Measurements from ENCODE around the gene LRCH1. TPM values are rescaled to one million over a fixed set of nuclear protein-coding genes. Genes with fewer than 3 reads are reported as not detected.
A peak's percentile ranks its signal among the peaks of the same experiment; 100 is the strongest.

Gene LRCH1
- total and polyA plus RNA-seq, 2 experiments from 2014 or later: 3.9 to 9.2 TPM

DNA sequence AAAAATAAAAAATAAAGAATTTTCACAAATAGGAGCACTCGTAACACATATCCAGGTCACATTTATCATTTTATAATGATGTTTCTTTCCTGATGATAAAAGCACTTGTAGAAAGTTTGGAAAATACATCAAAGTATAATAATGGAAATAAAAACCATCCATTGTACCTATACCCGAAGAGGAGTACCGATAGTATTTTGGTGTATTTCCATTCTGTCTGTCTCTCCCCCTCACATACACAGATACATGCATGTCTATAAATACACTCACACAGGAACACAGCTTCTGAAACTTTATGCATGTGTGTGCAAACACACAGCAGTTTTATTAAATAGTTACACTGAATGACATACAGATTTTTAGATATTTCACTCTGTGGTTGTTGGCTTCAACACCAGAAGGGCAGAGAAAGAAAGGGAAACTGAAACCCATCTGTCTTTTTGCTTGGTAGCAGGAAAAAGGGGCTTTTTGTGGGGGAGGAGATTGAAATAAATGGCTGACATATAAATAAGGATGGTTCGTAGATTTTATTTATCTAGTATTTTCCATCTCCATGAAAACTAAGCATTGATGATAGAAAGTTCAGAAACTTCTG, 114.8 kb downstream of the LRCH1 start:
- no peaks in the 10 kb centered on the region for H3K27me3 ChIP-seq (ENCODE audit: insufficient read depth)
- no peak overlapping the region for H3K4me3 ChIP-seq
- no peak overlapping the region for H2AFZ ChIP-seq
- no peaks in the 10 kb centered on the region for H3K9me3 Mint-ChIP-seq
- 0 out of 2 replicates have a peak overlapping the region, but pooled peaks have one; percentile 53 for H3K27ac Mint-ChIP-seq
- H3K27ac ChIP-seq (ENCODE audit: low read depth): no peak overlapping the region
- no peak overlapping the region for H3K4me3 Mint-ChIP-seq
- no peaks in the 10 kb centered on the region for H3K36me3 ChIP-seq (ENCODE audit: insufficient read depth)
- peaks cover 5% of the 10 kb centered on the region; the same call in 1 of the 2 replicates for H3K79me2 ChIP-seq (replicated peaks; ENCODE audit: insufficient read depth)
- TF ChIP-seq NANOG (IDR thresholded peaks at IDR 0.05; ENCODE audit: borderline replicate concordance) (no peak), EZH2phosphoT487 (IDR thresholded peaks at IDR 0.05; ENCODE audit: unreplicated experiment) (no peak), CREB1 (CRISPR knock-in tag; IDR thresholded peaks at IDR 0.05; ENCODE audit: low read depth) (no peak), ZNF331 (CRISPR knock-in tag; IDR thresholded peaks at IDR 0.05; ENCODE audit: low read depth) (no peak), EZH2 (IDR thresholded peaks at IDR 0.05; ENCODE audit: low read depth, unreplicated experiment) (no peak), ZNF114 (CRISPR knock-in tag; IDR thresholded peaks at IDR 0.05) (no peak), POLR2AphosphoS5 (IDR thresholded peaks at IDR 0.05; ENCODE audit: low read depth) (no peak)
- H3K4me2 ChIP-seq: no peak overlapping the region
- H3K9me2 ChIP-seq (ENCODE audit: insufficient read depth): no peaks in the 10 kb centered on the region; the same call in 1 of the 2 replicates
- H3K27me3 Mint-ChIP-seq (ENCODE audit: insufficient read depth, low read depth, poor library complexity): peaks cover 3% of the 10 kb centered on the region
- DNase-seq (ENCODE audit: low spot score) (no peak), ATAC-seq (no peak)
- peaks cover 50% of the 10 kb centered on the region for H3K4me1 Mint-ChIP-seq
- H3K4me1 ChIP-seq (ENCODE audit: insufficient read depth): peaks cover 41% of the 10 kb centered on the region
- peaks cover 7% of the 10 kb centered on the region; the same call in 1 of the 3 replicates for H3K36me3 Mint-ChIP-seq (ENCODE audit: low read depth)
- no peaks in the 10 kb centered on the region for H4K20me1 ChIP-seq (replicated peaks; ENCODE audit: insufficient read depth)
- H3F3A ChIP-seq (replicated peaks; ENCODE audit: low read depth): no peaks in the 10 kb centered on the region

DNA sequence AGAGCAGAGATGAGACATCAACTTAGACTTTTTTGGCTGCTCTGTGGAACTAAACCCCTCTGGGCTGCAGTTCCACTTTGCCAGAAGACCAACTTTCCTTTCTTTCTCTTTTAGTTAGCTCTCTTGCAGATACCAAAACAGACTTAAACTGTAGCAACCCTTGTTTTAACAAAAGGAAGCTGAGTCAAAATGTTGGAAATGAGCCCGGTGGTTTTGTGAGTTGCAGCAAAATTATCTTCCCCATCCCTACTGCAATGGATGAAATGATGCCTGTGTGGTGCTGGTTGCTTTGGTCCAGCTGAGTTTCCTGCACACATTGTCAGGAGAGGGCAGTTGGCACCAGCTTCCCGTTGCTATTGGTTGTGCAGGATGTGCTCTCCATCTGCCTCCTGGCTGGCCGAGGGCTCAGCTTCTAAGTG, 115.3 kb downstream of the LRCH1 start:
- Histone ChIP-seq H2AFZ (no peak overlapping the region), H4K20me1 (replicated peaks; ENCODE audit: insufficient read depth) (no peaks in the 10 kb centered on the region), H3K36me3 (ENCODE audit: insufficient read depth) (no peaks in the 10 kb centered on the region), H3K4me3 (no peak overlapping the region), H3K4me2 (no peak overlapping the region), H3K4me1 (ENCODE audit: insufficient read depth) (peaks cover 37% of the 10 kb centered on the region), H3F3A (replicated peaks; ENCODE audit: low read depth) (no peaks in the 10 kb centered on the region), H3K27me3 (ENCODE audit: insufficient read depth) (no peaks in the 10 kb centered on the region), H3K9me2 (ENCODE audit: insufficient read depth) (no peaks in the 10 kb centered on the region; the same call in 1 of the 2 replicates), H3K27ac (ENCODE audit: low read depth) (no peak overlapping the region), H3K79me2 (replicated peaks; ENCODE audit: insufficient read depth) (peaks cover 5% of the 10 kb centered on the region; the same call in 1 of the 2 replicates)
- no peak for DNase-seq (ENCODE audit: low spot score)
- H3K4me3 Mint-ChIP-seq: no peak overlapping the region
- peaks cover 45% of the 10 kb centered on the region for H3K4me1 Mint-ChIP-seq
- no peak overlapping the region for H3K27ac Mint-ChIP-seq
- ATAC-seq: no peak
- H3K27me3 Mint-ChIP-seq (ENCODE audit: insufficient read depth, low read depth, poor library complexity): peaks cover 3% of the 10 kb centered on the region
- H3K36me3 Mint-ChIP-seq (ENCODE audit: low read depth): peaks cover 7% of the 10 kb centered on the region; the same call in 1 of the 3 replicates
- H3K9me3 Mint-ChIP-seq: no peaks in the 10 kb centered on the region
- TF ChIP-seq REST (IDR thresholded peaks at IDR 0.05; ENCODE audit: unreplicated experiment) (no peak), EZH2 (IDR thresholded peaks at IDR 0.05; ENCODE audit: low read depth, unreplicated experiment) (no peak), STAT1 (IDR thresholded peaks at IDR 0.05; ENCODE audit: unreplicated experiment) (no peak), ETS1 (IDR thresholded peaks at IDR 0.05) (no peak), EZH2phosphoT487 (IDR thresholded peaks at IDR 0.05; ENCODE audit: unreplicated experiment) (no peak), ZNF331 (CRISPR knock-in tag; IDR thresholded peaks at IDR 0.05; ENCODE audit: low read depth) (no peak), POLR2AphosphoS5 (IDR thresholded peaks at IDR 0.05; ENCODE audit: low read depth) (no peak), CREB1 (CRISPR knock-in tag; IDR thresholded peaks at IDR 0.05; ENCODE audit: low read depth) (no peak)
